GM18519 (cell line): ENCODE measurements around the gene ZSCAN20.

Source experiments
- ATAC-seq: cut with Tn5 transposase; IDR thresholded peaks from one replicate; pipeline ENCODE4 v1.9.1; 2021; ENCODE audit warnings: mild to moderate bottlenecking, moderate library complexity; ENCODE audit not compliant: unreplicated experiment, low FRiP score

ZSCAN20 gene

DNA sequence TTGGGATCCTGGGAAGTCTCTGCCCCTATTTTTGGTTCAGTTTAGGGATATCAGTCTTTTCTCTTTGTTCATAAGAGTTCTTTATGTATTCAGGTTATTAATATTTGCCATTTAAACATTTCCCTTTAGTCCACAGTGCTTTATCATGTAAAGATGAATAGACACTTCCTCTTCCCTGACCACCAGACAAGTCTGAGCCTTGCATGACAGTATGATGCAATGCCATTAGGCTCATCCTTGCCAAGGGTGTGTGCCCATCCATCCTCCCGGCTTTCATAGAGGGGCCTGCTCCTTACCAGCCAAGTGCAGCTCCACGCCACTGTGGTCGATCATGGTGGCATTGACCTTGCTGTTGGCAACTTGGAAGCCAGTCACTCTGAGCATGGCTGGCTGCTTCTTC, 52.1 kb downstream of the ZSCAN20 start:
- ATAC-seq, result no peak

DNA sequence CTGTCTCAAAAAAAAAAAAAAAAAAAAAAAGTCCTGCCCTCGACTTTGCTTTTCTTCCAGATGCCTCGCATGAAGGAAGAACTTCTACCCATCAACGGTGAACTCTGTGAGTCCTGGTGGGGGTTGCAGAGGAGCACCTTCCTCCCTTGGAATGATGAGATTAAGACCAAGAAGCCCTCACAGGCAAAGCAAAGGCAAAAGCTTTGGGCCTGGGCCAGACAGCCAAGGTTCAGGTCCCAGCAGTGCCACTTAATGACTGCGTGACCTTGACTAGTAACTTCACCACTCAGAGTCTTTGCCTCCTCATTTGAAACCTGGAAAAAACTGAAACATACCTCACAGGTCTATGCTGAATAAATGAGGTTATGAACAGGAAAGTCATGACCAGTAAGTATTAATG, 55.5 kb downstream of the ZSCAN20 start:
- ATAC-seq, result no peak

DNA sequence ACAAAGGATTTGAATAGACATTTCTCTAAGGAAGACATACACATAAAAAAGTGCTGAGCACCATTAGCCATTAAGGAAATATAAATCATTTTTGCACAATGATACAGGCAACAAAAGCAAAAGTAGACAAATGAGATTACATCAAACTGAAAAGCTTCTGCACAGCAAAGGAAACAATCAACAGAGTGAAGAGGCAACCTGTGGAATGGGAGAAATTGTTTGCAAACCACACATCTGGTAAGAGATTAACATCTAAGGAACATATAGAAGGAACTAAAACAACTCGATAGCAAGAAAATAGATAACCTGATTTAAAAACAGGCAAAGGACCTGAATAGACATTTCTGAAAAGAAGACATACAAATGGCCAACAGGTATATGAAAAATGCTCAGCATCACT, 57.5 kb downstream of the ZSCAN20 start:
- no peak for ATAC-seq

DNA sequence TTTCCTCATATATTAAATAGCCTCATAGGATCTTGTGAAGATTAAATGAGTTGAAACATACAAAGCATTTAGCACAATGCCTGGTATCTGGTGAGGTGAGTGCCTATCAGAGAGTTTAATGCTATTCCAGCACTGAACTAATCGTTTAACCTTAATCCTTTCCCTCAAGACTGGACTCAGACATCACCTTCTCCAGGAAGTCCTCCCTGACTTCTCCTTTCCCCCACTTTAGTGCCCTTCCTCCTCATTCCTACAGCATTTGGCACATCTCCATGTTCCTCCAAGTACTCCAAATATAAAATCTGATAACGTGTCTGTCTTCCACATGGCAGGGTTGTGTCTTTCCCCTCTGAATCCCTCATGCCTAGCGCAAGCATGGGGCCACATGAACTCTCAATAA, 59.8 kb downstream of the ZSCAN20 start:
- ATAC-seq, result no peak

DNA sequence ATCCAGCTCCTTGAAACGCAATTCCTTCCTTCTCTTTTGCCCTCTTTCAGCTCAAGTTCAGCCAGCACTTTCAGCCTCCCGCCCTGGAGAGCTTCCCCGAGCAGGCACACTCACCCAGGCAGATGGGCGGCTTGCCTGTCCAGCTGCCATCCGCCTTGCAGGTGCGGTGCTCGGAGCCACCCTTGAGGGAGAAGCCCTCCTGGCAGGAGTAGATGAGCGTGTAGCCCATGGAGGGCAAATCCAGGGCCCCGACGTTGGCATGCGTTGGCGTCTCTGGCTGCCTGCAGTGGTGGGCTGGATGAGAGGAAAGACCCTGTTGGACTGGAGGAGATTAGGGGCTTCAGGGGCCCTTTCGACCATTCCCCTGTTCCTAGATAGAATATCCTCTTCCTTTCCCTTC, 60.5 kb downstream of the ZSCAN20 start:
- ATAC-seq, result no peak

DNA sequence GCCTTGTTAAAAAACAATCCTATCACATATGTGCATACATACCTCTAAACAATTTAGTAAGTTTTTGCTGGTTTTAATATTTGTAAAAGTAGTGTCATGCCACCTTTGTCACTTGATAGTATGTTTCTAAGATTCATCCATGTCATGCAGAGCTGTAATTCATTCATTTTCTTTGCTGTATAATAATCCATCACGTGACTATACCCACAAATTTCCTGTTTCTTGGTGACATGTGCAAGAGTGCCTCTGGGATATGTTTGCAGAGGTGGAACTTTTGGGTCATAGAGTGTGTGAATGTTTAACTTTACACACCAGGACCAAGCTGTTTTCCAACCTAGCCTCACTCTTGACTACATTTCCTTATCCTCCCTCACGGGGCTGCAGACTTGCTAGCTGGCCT, 62.9 kb downstream of the ZSCAN20 start:
- ATAC-seq, result no peak

DNA sequence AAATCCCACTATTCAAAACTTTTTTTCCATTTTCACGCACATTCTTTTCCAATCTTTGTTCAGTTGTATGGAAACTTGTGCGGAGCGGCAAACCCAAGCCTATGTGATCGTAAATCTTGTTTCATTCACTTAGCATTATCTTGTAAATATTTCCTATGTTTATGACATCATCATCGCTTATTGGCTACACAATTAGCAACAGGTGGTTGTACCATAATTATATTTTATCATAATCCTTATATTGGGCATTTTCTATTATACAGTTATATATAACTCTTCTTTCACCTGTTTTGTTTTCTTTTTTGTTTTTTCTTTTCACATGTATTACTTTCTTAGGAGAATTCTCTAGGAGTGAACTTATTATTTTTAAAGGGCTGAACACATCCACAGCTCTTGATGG, 65.4 kb downstream of the ZSCAN20 start:
- ATAC-seq, result no peak

DNA sequence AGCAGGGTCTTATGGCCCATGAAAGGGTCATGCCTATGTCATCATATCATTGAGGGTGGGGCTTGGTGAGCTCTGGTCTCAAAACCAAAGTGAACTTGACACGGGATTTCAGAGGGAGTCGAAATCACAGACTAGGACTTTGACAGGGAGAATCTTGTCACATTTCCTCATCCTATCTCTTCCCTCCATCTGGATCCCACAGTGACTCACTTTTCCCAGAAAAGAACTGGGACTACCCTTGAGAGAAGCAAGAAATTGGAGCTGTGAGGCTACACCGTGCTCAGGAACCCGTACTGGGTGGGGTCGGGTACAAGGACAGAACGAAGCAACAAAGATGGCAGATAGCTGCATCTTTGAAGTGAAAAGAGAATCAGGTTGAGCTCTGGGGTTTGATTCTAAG, 69.5 kb downstream of the ZSCAN20 start:
- ATAC-seq, result no peak
